Stimulated activated CD8-positive, alpha-beta memory T cell treated with anti-CD3 and anti-CD28 coated beads, Interleukin-12 subunit alpha, Interleukin-12 subunit beta, amount 100 ng/mL, for 24 hours (primary cell): Measurements from ENCODE around the gene NDRG3.
A peak's percentile ranks its signal among the peaks of the same experiment; 100 is the strongest.

Experiments
- DNase-seq: peaks from one replicate; pipeline ENCODE4 v3.0.0-alpha.2; 2020; ENCODE audit errors: extremely low read depth

The NDRG3 gene

GRCh38 chr20:36606158-36607066 is 139.5 kb downstream of the NDRG3 start:
- no peak for DNase-seq

- DNase-seq: peak; percentile 95
Measured at GRCh38 chr20:36605399-36606157, 140.3 kb downstream of the NDRG3 start, which contains the start of gene RAB5IF. Gene RAB5IF (plus strand): TSS chr20:36605779. CDS start chr20:36605952, 173 bp downstream.

GRCh38 chr20:36604952-36605398 is 140.9 kb downstream of the NDRG3 start:
- no peak for DNase-seq
